GM21737 (cell line): Measurements from ENCODE around the gene IGFBP7.
A peak's percentile ranks its signal among the peaks of the same experiment; 100 is the strongest.

Source experiments
- ATAC-seq: cut with Tn5 transposase; IDR thresholded peaks from one replicate; pipeline ENCODE4 v1.9.1; 2021; ENCODE audit warnings: mild to moderate bottlenecking, moderate library complexity; ENCODE audit not compliant: unreplicated experiment

IGFBP7 gene

DNA sequence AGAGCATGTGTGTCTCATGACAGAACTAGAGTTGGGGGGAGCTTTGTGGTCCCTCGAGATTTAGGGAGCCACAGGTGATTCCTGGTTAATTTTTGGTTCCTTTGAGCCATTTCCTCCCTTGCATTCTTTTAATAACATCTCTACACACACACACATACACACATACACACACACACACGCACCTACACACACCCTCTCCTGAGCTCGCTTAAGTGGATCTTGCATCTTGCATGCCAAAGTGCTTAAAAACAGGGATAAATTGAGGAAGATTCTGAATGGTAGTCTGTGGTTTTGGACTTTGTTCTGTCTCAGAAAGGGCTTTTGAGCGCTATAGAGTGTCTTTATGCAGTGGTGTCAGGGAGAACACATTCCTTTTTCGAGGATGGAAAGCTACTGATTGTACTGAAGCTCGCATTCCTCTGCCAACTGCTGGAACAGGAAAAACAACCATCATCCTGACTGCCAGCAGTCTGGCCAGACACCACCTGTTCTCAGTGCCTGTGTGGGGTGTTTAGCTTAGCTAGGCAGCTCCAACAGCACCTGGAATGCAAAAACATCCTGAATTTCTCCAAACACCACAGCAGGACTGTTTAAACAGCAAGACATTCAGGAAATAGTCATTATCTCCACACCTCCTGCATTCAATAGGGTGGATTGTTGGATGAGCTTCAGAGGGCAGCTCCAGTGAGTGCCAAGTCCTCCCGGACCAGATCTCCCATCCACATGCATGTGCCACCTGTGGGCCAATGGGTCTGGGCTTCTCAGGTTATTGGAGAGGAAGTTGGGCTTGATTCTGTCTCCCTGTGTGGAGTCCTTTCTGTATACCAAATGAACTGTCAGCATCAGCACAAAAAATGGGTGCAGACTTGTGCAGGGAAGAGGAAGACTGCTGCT, 21.9 kb upstream of the IGFBP7 start:
- ATAC-seq: no peak

DNA sequence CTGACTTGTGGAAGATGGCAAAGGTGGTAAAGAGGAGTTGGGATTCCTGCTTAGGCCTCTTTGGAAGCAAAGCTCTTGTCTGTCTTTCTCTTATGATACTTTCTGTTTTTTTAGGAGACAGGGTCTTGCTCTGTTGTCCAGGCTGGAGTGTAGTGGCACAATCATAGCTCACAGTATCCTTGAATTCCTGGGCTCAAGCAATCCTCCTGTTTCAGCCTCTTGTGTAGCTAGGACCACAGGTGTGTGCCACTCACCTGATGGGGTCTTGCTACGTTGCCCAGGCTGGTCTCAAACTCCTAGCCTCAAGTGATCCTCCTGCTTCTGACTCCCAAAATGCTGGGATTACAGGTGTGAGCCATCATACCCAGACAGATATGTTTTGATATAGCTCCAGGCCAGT, 19.3 kb upstream of the IGFBP7 start:
- ATAC-seq: no peak

- ATAC-seq: no peak
These were observed 17.2 kb upstream of the IGFBP7 start for GRCh38 chr4:57127361-57127760.

DNA sequence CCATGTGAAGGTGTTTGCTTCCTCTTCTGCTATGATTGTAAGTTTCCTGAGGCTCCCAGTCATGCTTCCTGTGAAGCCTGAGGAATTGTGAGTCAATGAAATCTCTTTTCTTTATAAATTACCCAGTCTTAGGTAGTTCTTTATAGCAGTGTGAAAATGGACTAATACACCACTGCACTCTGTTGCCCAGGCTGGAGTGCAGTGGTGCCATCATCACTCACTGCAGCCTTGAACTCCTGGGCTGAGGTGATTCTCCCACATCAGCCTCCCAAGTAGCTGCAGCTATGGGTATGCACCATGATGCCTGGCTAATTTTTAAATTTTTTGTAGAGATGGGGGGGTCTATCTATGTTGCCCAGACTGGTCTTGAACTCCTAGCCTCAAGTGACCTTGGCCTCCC, 15.8 kb upstream of the IGFBP7 start:
- ATAC-seq: no peak

- no peak for ATAC-seq
These were observed 14.0 kb upstream of the IGFBP7 start for GRCh38 chr4:57124145-57124544.

DNA sequence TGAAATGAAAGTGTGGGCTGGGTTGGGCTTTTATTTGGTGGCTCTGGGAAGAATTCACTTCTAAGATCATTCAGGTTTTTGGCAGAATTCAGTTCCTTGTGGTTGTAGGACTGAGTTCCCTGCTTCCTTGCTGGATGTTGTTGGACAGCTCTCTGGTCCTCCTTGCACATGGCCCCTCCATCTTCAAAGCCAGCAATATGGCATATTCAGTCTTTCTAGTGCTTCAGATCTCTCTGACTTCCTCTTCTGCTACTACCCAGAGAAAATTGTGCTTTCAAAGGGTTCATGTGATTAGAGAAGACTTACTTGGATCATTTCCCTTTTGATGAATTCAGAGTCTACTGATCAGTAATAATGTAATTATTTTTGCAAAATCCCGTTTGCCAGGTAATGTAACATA, 12.8 kb upstream of the IGFBP7 start:
- no peak for ATAC-seq

- ATAC-seq: no peak
These were observed 9.0 kb upstream of the IGFBP7 start for GRCh38 chr4:57119054-57119651.

GRCh38 chr4:57117491-57117890, 7.3 kb upstream of the IGFBP7 start:
- ATAC-seq: no peak

DNA sequence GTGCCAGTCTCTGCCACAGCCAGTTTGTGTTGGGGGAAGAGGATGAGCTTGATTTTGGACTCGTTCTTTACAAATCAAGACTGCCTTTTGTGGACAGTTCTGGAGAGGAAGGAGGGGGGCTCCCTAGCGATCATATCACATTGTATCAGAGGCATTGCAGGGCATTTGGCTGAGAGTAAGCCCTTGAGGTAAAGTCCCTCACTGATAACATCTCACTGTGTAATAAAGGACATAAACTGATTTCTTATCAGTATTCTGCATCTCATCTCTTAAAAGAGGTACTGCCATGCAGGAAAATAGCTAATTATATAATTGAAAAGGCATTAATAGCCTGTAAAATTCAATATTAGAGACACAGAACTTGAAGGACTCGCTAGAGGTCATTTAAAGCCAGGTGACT, 6.1 kb upstream of the IGFBP7 start:
- ATAC-seq: no peak

GRCh38 chr4:57114973-57115372, 4.8 kb upstream of the IGFBP7 start:
- no peak for ATAC-seq

- no peak for ATAC-seq
These were observed 3.7 kb upstream of the IGFBP7 start for GRCh38 chr4:57113870-57114269.

- ATAC-seq: peak; percentile 63
These were observed 691 bp upstream of the IGFBP7 start for GRCh38 chr4:57110640-57111511.

GRCh38 chr4:57109411-57109846, 756 bp downstream of the IGFBP7 start:
- ATAC-seq: no peak

DNA sequence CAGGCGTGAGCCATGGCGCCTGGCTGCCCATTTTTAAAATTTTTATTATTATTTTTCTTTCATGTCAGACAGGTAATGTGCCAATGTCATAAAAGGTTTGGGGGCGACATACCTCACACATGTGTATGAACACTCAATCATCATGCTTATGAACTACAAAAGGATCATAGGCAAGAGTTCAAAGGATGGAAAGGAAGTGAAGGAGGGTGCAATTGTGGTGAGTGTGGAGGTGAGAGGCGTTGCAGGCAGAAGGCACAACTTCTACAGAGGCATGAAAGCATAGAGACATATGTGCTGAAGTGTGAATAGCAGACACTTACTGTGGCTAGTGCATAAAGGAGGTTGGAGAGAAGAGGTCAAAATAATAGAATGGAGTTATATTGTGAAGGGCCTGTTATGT, 4.0 kb downstream of the IGFBP7 start:
- no peak for ATAC-seq

GRCh38 chr4:57104706-57105560, 5.3 kb downstream of the IGFBP7 start:
- ATAC-seq: no peak

- no peak for ATAC-seq
These were observed 7.1 kb downstream of the IGFBP7 start for GRCh38 chr4:57103051-57103450.

DNA sequence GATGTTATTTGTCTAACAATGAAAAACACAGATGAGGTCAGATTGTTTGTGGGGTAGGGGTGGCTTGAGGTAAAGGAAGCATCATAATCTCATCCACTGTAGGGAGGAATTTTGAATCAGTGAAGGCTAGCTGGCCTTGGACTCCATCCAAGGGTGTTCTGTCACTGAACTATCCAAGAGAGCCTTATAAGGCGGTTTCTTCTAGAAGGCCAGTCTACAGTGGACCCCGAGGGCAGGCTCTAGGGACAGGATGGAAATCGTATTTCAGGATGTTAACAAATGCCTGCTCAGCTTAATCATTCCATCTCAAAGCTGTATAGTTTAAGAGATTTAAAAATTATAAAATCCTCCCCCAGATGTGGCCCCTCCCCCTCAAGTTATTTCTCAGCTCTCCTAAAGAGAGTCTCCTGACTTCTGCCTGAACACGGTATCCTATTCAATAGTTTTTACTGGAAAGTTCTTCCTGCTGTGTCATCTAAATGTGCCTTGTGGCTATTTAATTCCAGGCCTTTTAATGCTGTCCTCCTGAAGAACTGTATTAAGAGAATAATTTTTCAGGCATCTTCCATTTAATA, 8.0 kb downstream of the IGFBP7 start:
- ATAC-seq: no peak

DNA sequence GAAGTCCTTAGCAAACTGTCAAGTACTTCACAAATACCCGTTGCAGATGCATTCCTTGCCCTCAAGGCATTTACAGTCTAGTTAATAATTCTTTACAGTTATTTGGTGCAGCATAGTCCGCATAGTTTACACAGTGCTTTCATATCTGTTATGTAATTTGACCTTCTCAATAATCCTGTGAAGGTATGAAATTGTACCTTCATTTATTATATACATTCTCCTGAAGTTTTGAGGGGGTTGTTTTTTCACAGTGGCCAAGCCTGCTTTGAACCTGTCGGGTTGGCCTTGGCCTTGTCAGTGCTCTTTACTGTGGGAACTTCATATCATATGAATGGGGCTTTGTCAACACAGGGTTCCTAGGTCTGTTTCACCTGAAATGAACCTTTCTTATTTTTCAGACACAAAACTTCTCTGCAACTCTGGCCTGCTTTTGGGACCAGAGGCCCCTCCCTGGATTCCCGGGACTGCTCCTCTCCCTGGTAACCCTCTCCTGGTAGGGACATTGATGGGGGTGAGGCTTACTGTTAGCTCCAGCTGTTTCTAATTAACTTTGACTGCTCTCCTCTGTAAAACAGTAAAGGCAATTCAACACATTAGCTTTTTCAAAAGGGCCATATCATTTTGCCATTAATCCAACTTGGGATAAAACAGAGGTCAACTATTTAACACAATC, 9.1 kb downstream of the IGFBP7 start:
- no peak for ATAC-seq

DNA sequence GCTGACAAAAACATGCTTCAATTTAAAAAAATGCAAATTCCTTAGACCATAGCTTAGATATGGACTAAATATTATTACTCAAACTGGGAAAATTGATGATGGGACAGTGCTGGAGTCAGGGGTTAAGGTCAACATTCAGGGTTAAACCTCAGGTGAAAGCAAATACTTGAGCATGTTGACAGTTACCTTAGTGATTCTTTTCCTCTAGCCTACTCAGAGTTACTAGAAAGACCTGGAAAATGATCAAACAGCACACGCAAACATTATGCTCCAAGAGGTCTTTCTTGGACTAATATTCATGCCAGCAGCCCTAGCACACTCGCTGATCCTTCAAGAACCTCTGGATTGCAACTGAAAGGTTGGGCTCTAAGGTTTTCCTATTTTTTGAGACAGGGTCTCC, 10.8 kb downstream of the IGFBP7 start:
- ATAC-seq: no peak

DNA sequence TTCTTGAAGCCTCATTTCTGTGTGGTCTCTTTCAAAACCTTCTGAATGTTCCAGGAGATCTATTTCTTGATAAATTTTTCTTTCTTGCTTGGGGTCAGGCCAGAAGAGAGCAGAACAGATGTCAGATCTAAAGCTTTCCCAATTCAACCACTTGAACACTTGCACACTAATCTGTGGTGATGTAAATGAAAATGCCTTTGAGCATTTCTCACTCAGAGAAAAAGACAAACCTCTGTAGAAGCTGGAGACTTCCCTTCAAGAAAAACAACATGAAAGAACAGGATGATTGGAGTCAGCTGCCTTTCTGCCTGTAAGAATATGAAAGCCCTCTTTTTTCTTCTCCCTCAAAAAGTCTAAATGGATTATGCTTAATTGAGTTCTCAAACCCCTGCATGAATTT, 11.2 kb downstream of the IGFBP7 start:
- no peak for ATAC-seq
